ENCODE data around the gene RFX3. TPM values are rescaled to one million over a fixed set of nuclear protein-coding genes. Genes with fewer than 3 reads are reported as not detected.

The RFX3 gene
- total and polyA plus RNA-seq, 2 donors (not counting 3 experiments of a cell fraction or from before 2014, with no cell fraction given): 4.8 to 10.5 TPM

GRCh38 chr9:3482578-3482977 lies 43.2 kb downstream of the RFX3 start:
- ChIA-PET CTCF (interaction anchor here (0.9 to 1.9 kb wide), 3 partner anchors 9 to 41 kb away, joined by 3 to 5 read pairs (median 4); no protein-coding TSS in a partner anchor), POLR2A (no interaction called here)
- H4K20me1 ChIP-seq (replicated peaks; ENCODE audit: control insufficient read depth, extremely low read depth, insufficient read depth, low read length): no peaks in the 10 kb centered on the region
- no peak overlapping the region for H3K4me3 ChIP-seq (replicated peaks in 1 of 3; ENCODE audit: insufficient read depth in 1 of 3, low read depth in 1 of 3, low read length in 3 of 3)
- BruUV-seq (replicated peaks): no TSS peak
- H3K4me2 ChIP-seq (ENCODE audit: insufficient read depth, low read length): no peak overlapping the region
- TF ChIP-seq GATA2 (IDR thresholded peaks at IDR 0.05; ENCODE audit: insufficient read depth, insufficient read length, low read depth, low read length): no peak
- TF ChIP-seq MAX (IDR thresholded peaks at IDR 0.05; ENCODE audit: insufficient read depth, insufficient read length): no peak
- no peak for TF ChIP-seq MYC (IDR thresholded peaks at IDR 0.05; ENCODE audit: low read depth, low read length)
- no peak for TF ChIP-seq JUN (IDR thresholded peaks at IDR 0.05; ENCODE audit: borderline replicate concordance, insufficient read depth, insufficient read length, low read depth)
- TF ChIP-seq POLR2AphosphoS5 (IDR thresholded peaks at IDR 0.05; ENCODE audit: insufficient read depth, low read depth, low read length): no peak
- no peak for TF ChIP-seq FOS (IDR thresholded peaks at IDR 0.05; ENCODE audit: borderline replicate concordance, insufficient read depth, low read length)
- DNase-seq (ENCODE audit: low read depth, low spot score) (no peak), FAIRE-seq (no peak)
- intact Hi-C loops (cut with micrococcal nuclease): no loop called here
- peaks cover 28% of the 10 kb centered on the region for H3K4me1 ChIP-seq (ENCODE audit: control insufficient read depth, extremely low read depth, insufficient read depth, low read length)
- no peaks in the 10 kb centered on the region for H3K79me2 ChIP-seq (ENCODE audit: control insufficient read depth, insufficient read depth, low read length)
- no peaks in the 10 kb centered on the region for H3K9me1 ChIP-seq (replicated peaks; ENCODE audit: control insufficient read depth, extremely low read depth, insufficient read depth, low read length)
- no peaks in the 10 kb centered on the region for H3K27me3 ChIP-seq (ENCODE audit: control insufficient read depth in 2 of 2, insufficient read depth in 2 of 2, low read length in 2 of 2)
- no peaks in the 10 kb centered on the region for H3K36me3 ChIP-seq (ENCODE audit: control insufficient read depth in 2 of 2, extremely low read depth in 1 of 2, insufficient read depth in 2 of 2, low read length in 2 of 2)
- no peak overlapping the region for H2AFZ ChIP-seq (ENCODE audit: low read depth, low read length)
- H3K9ac ChIP-seq (replicated peaks; ENCODE audit: extremely low read depth, insufficient read depth, low read length): no peak overlapping the region
- H3K9me3 ChIP-seq (replicated peaks; ENCODE audit: control insufficient read depth, insufficient read depth, low read length): no peaks in the 10 kb centered on the region
- no peak overlapping the region for H3K27ac ChIP-seq (ENCODE audit: insufficient read depth, low read depth, low read length)
- dilution Hi-C loops (cut with MboI; ENCODE audit: extremely low pct_ligation_motif_present, low sequenced_read_pairs): no loop called here

- DNase-seq (ENCODE audit: low read depth, low spot score) (no peak), FAIRE-seq (no peak)
- BruUV-seq (replicated peaks): no TSS peak
- H3K9me3 ChIP-seq (replicated peaks; ENCODE audit: control insufficient read depth, insufficient read depth, low read length): no peaks in the 10 kb centered on the region
- H3K9ac ChIP-seq (replicated peaks; ENCODE audit: extremely low read depth, insufficient read depth, low read length): no peak overlapping the region
- no peak overlapping the region for H2AFZ ChIP-seq (ENCODE audit: low read depth, low read length)
- no peak overlapping the region for H3K4me2 ChIP-seq (ENCODE audit: insufficient read depth, low read length)
- H3K27me3 ChIP-seq (ENCODE audit: control insufficient read depth in 2 of 2, insufficient read depth in 2 of 2, low read length in 2 of 2): no peaks in the 10 kb centered on the region
- intact Hi-C loops (cut with micrococcal nuclease): no loop called here
- ChIA-PET CTCF (interaction anchor here (1.0 to 1.7 kb wide), 4 partner anchors 11 to 28 kb away, joined by 3 to 4 read pairs (median 4); no protein-coding TSS in a partner anchor), POLR2A (no interaction called here)
- TF ChIP-seq GATA2 (IDR thresholded peaks at IDR 0.05; ENCODE audit: insufficient read depth, insufficient read length, low read depth, low read length) (no peak), JUN (IDR thresholded peaks at IDR 0.05; ENCODE audit: borderline replicate concordance, insufficient read depth, insufficient read length, low read depth) (no peak), FOS (IDR thresholded peaks at IDR 0.05; ENCODE audit: borderline replicate concordance, insufficient read depth, low read length) (no peak), MYC (IDR thresholded peaks at IDR 0.05; ENCODE audit: low read depth, low read length) (no peak), CTCF (IDR thresholded peaks at IDR 0.05; ENCODE audit: extremely low read depth in 1 of 2, insufficient read depth in 1 of 2, low read depth in 1 of 2, low read length in 2 of 2) (no peak), MAX (IDR thresholded peaks at IDR 0.05; ENCODE audit: insufficient read depth, insufficient read length) (no peak), POLR2A (IDR thresholded peaks at IDR 0.05; ENCODE audit: low read depth, low read length) (no peak), POLR2AphosphoS5 (IDR thresholded peaks at IDR 0.05; ENCODE audit: insufficient read depth, low read depth, low read length) (no peak), EZH2 (IDR thresholded peaks at IDR 0.05; ENCODE audit: borderline replicate concordance, low read depth, low read length, severe bottlenecking) (no peak)
- no peaks in the 10 kb centered on the region for H3K79me2 ChIP-seq (ENCODE audit: control insufficient read depth, insufficient read depth, low read length)
- H3K4me1 ChIP-seq (ENCODE audit: control insufficient read depth, extremely low read depth, insufficient read depth, low read length): peaks cover 46% of the 10 kb centered on the region
- no peaks in the 10 kb centered on the region for H4K20me1 ChIP-seq (replicated peaks; ENCODE audit: control insufficient read depth, extremely low read depth, insufficient read depth, low read length)
- H3K36me3 ChIP-seq (ENCODE audit: control insufficient read depth in 2 of 2, extremely low read depth in 1 of 2, insufficient read depth in 2 of 2, low read length in 2 of 2): no peaks in the 10 kb centered on the region
- no peak overlapping the region for H3K27ac ChIP-seq (ENCODE audit: insufficient read depth, low read depth, low read length)
- no peaks in the 10 kb centered on the region for H3K9me1 ChIP-seq (replicated peaks; ENCODE audit: control insufficient read depth, extremely low read depth, insufficient read depth, low read length)
- dilution Hi-C loops (cut with MboI; ENCODE audit: extremely low pct_ligation_motif_present, low sequenced_read_pairs): no loop called here
- no peak overlapping the region for H3K4me3 ChIP-seq (replicated peaks in 1 of 3; ENCODE audit: insufficient read depth in 1 of 3, low read depth in 1 of 3, low read length in 3 of 3)
Observed at GRCh38 chr9:3480353-3480655, 45.5 kb downstream of the RFX3 start.
